ENCODE data around the gene KCNJ16.
"Not testable (repeated sequence)": the region's sequence is repeated elsewhere in the genome, so short reads cannot be mapped to it uniquely, and the experiment has no call there.

KCNJ16 gene

GRCh38 chr17:70074956-70075355 is at the start of gene KCNJ16:
Gene KCNJ16 (plus strand): TSS chr17:70075225. CDS start chr17:70132088, 56,863 bp downstream.
- no peak for DNase-seq (ENCODE audit: low read depth in 2 of 2)

- DNase-seq (ENCODE audit: low read depth in 2 of 2) = no peak
Observed at GRCh38 chr17:70028397-70028796, 46.6 kb upstream of the KCNJ16 start.

- DNase-seq (ENCODE audit: low read depth in 2 of 2) = no peak
Observed at GRCh38 chr17:70028978-70029767, 45.9 kb upstream of the KCNJ16 start.

DNA sequence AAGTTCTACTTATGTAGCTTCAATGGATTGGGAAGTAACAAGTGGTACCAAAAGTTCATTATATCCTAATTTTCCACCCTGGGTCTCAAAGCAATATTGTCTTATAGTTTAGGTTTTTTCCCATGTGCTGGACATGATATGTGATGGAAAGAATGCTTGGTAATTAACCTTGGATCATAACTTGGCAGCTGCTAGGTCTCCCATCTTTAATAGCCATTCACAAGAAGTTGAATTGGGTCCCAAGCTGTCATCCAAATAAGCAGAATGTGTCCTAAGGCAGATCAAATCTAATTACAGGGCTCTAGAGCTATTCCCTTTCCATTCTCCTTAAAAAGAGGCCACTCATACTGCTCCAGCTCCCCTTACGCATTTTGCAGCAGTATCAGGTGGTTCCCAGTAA is 44.7 kb upstream of the KCNJ16 start:
- DNase-seq (ENCODE audit: low read depth in 2 of 2) = no peak

DNA sequence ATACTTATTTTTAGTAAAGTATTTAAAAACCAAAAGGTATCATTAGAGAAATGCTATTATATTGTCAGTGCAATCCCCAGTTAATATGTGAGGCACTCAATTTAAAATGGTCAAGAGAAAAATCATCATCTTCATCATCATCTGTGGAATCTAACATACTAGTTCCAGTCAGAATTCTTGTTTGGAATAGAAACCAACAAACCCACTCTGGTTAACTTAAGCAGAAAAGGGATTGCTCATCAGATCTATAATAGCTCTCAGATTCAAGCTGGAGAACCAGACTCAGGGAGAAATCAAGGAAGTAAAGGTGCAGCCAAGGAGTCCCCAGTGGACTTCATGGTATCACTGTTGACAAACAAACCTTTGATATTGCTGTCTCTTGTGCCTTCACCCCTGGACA is 43.7 kb upstream of the KCNJ16 start:
- DNase-seq (ENCODE audit: low read depth in 2 of 2) = no peak

GRCh38 chr17:70033165-70033564 is 41.9 kb upstream of the KCNJ16 start:
- no peak for DNase-seq (ENCODE audit: low read depth in 2 of 2)

GRCh38 chr17:70034158-70034557 is 40.9 kb upstream of the KCNJ16 start:
- DNase-seq (ENCODE audit: low read depth in 2 of 2) = no peak

DNA sequence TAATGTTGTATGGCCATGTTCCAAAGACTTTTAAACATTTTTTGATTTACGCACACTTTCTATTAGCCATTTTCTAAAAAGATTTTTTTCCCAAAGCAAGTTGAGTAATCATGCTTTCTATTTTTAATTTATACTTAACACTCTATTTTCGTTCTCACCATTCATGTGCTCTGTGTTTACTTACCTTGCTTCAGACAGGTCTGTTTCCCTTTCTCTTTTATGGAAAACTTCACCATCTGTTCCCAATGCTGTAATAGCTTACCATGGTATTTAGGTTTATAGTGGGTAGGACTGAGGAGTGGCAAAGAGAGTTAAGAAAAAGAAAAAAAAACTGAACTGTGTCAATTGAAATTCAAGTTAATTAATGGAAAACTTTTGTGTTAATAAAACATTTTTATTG is 37.5 kb upstream of the KCNJ16 start:
- no peak for DNase-seq (ENCODE audit: low read depth in 2 of 2)

DNA sequence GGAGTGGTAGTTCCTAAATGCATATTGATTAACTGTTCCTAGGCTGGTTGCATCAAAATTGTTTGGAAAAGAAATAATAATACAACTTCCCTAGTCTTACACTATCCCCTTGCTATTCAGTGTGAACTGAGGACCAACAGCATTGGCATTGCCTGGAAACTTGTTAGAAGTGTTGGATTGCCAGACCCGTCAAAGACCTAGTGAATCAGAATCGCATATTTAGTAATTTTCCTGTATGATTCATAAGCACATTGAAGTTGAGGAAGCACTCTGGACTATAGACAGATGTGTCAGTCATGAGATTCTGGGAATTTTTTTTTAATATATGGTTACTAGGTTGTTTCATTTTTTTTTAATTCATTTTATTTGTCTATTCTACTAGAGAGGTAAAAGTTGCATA is 34.7 kb upstream of the KCNJ16 start:
- no peak for DNase-seq (ENCODE audit: low read depth in 2 of 2)

GRCh38 chr17:70041061-70041460 is 34.0 kb upstream of the KCNJ16 start:
- DNase-seq (ENCODE audit: low read depth in 2 of 2) = no peak

- no peak for DNase-seq (ENCODE audit: low read depth in 2 of 2)
Observed at GRCh38 chr17:70041540-70041939, 33.5 kb upstream of the KCNJ16 start.

- DNase-seq (ENCODE audit: low read depth in 2 of 2) = not testable (repeated sequence)
Observed at GRCh38 chr17:70045780-70046179, 29.2 kb upstream of the KCNJ16 start.

DNA sequence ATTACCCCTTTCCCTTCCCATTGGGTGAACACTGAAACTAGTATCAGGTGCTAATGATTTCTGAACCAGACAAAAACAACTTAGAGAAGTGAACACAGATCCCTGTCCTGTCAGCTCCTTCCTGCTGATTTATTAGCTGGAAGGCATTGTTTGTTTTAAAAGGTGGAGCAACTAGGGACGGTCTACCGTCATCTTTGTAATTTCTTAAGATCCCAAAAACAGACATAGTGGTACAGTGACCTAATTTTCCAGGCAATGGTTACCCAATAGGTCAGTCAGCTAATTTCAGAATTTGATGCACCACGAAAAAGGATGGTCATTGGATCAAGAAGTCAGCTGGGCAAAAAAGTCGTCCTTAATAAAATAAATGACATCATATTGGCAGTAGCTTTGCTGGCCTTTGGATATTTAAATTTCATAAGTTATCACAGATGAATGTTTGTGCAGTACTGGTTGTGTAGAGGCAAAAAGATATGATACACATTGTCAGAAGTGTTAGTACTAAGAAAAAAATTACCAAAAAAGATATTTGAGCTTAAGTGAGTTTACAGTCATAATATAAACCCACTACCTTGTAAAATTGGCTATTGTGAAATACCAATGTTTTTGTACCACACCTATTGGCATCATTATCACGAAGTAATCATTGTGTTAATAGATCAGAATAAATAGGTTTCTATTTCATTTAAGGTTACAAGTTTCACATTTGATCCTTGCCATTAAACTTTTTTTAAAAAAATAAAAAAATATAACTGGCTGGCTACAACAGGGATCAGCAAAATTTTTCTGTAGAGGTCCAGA is 27.2 kb upstream of the KCNJ16 start:
- no peak for DNase-seq (ENCODE audit: low read depth in 2 of 2)

DNA sequence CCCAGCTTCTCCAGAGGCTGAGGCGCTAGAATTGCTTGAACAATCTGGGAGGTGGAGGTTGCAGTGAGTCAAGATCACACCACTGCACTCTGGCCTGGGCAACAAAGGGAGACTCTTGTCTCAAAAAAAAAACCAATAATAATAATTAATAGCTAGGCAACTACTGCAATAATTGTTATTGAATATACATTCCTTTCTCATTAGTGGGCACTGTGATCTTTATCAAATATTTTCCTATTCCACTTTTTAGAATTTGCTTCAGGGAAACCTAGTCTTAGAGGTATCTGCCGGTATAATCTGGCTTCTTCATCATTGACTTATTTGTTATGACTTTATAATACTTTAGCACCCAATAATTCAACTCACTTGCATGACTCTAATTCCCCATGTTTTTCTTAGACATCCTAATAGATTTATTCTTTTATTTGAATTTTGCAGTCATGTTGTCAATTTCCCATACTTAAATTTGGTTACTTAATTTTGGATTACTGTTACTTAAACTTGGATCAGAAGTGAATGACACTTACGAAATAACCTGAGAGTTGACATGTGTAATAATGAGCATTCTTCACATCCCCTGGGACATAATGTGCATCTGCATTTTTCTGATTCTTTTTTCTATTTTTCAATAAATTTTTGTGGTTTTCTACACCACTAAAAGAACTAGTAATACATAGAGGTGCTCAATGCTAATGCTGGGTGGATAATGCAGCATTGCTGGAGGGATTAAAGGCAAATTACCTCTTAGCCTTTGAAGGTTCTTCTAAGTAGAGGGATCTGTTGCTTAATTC is 25.0 kb upstream of the KCNJ16 start:
- no peak for DNase-seq (ENCODE audit: low read depth in 2 of 2)

GRCh38 chr17:70050931-70051330 is 24.1 kb upstream of the KCNJ16 start:
- DNase-seq (ENCODE audit: low read depth in 2 of 2) = no peak

DNA sequence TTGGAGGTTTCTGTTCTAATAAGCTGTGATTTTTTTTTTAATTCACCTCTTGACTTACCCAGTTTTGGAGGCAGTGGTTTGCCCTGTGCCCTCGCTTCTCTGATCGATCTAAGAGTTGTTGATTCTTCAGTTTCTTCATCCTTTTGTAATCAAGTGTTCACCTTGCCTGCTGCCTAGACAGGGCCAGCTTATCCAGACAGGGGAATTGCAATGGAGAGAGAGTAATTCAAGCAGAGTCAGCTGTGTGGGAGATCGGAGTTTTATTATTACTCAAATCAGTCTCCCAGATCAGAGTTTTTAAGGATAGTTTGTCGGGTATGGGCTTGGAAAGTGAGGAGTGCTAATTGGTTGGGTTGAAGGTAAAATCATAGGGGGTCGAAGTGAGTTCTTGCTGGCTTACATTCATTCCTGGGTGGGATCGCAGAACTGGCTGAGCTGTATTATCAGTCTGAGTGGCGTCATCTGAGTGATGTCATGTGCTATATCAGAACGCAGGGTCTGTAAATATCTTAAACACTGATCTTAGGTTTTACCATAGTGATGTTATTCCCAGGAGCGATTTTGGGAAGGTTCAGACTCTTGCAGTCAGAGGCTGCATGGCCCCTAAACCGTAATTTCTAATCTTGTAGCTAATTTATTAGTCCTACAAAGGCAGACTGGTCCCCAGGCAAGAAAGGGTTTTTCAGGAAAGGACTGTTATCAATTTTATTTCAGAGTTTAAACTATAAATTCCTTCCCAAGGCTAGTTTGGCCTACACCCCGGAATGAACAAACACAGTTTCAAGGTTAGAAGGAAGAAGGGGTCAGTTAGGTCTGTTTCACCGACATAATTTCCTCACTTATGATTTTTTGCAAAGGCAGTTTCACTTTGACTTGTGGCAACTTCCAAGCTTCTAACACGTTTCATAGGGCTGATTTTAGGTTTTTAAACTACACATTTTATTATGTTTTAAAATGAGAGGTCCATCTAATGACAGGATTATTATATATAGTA is 21.5 kb upstream of the KCNJ16 start:
- DNase-seq (ENCODE audit: low read depth in 2 of 2) = no peak

DNA sequence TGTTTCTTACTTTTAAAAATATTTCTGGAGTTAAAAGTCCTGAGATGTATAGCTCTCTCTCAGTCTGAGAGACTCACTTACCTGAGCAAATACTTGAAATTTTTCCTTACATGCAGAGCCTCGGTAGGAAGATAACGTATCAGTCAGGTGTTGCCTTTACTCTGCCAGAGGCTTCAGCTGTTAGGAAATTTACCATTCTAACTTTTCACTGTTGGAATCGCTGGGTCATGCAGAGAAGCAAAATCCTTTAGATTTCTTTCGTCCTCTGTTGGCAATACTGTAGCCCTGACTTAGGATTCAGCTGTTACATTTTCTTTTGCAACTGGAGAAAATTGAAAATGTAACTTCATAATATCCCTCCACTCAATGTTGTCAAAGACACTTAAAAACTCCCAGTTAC is 20.0 kb upstream of the KCNJ16 start:
- DNase-seq (ENCODE audit: low read depth in 2 of 2) = no peak

GRCh38 chr17:70059071-70059470 is 16.0 kb upstream of the KCNJ16 start:
- no peak for DNase-seq (ENCODE audit: low read depth in 2 of 2)

DNA sequence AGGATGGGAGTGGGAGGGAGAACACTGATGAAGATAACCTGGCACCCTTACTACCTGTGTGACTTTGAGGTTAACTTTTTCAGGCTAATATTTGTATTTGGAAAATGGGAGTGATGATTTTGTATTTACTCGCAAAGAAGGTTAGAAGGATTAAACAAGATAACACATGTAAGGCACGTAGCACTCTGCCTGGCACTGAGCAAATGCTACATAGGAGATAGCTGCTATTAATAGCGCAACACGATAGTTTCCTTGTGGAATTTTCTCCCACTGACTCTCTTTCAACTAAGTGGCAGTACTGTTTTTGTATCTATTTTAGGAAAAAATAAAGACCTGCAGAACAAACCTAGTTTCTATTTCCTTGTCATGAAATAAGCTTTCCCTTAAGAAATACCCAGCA is 15.4 kb upstream of the KCNJ16 start:
- no peak for DNase-seq (ENCODE audit: low read depth in 2 of 2)

DNA sequence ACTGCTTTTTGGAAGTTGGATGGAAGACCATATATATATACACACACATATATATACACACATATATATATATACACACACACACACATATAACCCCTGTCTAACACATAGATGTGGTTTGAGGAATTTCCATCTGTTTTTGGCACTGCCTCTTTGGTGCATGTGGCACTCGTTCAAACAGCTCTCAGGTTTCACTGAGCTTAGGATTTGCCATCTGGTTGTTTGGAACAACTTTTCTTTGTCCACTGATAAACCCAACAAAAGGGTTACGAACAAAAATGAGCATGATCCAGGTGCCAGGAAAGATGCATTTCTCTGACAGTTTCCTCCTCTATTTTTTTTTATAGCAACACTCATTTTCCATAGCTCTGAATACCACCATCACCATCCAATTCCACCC is 14.6 kb upstream of the KCNJ16 start:
- DNase-seq (ENCODE audit: low read depth in 2 of 2) = no peak

GRCh38 chr17:70067134-70067533 is 7.9 kb upstream of the KCNJ16 start:
- no peak for DNase-seq (ENCODE audit: low read depth in 2 of 2)
